ENCODE results near the gene ABCA12. TPM values are rescaled to one million over a fixed set of nuclear protein-coding genes. Genes with fewer than 3 reads are reported as not detected.

ABCA12 gene
- total and polyA plus RNA-seq, 10 of the 15 experiments (the other 5 are each of a cell fraction or from before 2014, with no cell fraction given), result 1.2 to 12.1 (median 6.0) TPM

- no peak for FAIRE-seq
- Histone ChIP-seq H3K4me1 (ENCODE audit: control insufficient read depth, insufficient read depth, low read length) (peaks cover 15% of the 10 kb centered on the region), H2AFZ (ENCODE audit: control insufficient read depth, low read depth, low read length) (no peak overlapping the region), H3K79me2 (ENCODE audit: control insufficient read depth, insufficient read depth, low read length) (no peaks in the 10 kb centered on the region), H3K9ac (ENCODE audit: control insufficient read depth, insufficient read depth, low read length) (no peak overlapping the region), H3K9me3 (replicated peaks; ENCODE audit: control insufficient read depth, insufficient read depth, low read length) (no peaks in the 10 kb centered on the region; the same call in 2 of the 3 replicates), H3K27ac (ENCODE audit: control insufficient read depth, insufficient read depth) (no peak overlapping the region), H4K20me1 (ENCODE audit: control insufficient read depth, insufficient read depth) (no peaks in the 10 kb centered on the region), H3K36me3 (ENCODE audit: control insufficient read depth in 2 of 2, insufficient read depth in 2 of 2, low read length in 1 of 2) (no peaks in the 10 kb centered on the region), H3K27me3 (replicated peaks in 1 of 2; ENCODE audit: control insufficient read depth in 2 of 2, insufficient read depth in 2 of 2, low read length in 1 of 2) (no peaks in the 10 kb centered on the region), H3K4me2 (ENCODE audit: control insufficient read depth, insufficient read depth) (no peak overlapping the region), H3K4me3 (no peak overlapping the region)
- BruUV-seq (replicated peaks), result no TSS peak
- intact Hi-C loops (cut with micrococcal nuclease; ENCODE audit: unreplicated experiment) (loop anchor here (10.0 kb wide), 1 partner anchor 686 kb away; no protein-coding TSS in a partner anchor), in situ Hi-C loops (cut with MboI) (no loop called here)
- DNase-seq (ENCODE audit: low read depth, low spot score), result no peak
- RAD21 ChIA-PET (ENCODE audit: unreplicated experiment), result interaction anchor here (0.7 to 1.8 kb wide), 3 partner anchors 40 to 930 kb away, joined by 3 to 6 read pairs (median 3); no protein-coding TSS in a partner anchor
- SMC1A ChIA-PET (ENCODE audit: uncharacterized antibody, unreplicated experiment), result interaction anchor here (1.5 to 2.3 kb wide), 2 partner anchors 10 to 40 kb away, joined by 4 to 10 read pairs; no protein-coding TSS in a partner anchor
- CTCF ChIA-PET, result interaction anchor here (0.6 to 3.2 kb wide), 5 partner anchors 10 to 1863 kb away, joined by 3 to 15 read pairs (median 4); no protein-coding TSS in a partner anchor
- WGBS (ENCODE audit: insufficient coverage, insufficient replicate concordance, low lambda C conversion rate, missing lambda C conversion rate), result 87% methylated on average over 3 of the region's 3 CpGs
- POLR2A ChIA-PET, result no interaction called here
- ATAC-seq, result no peak
- TF ChIP-seq CHD1 (IDR thresholded peaks at IDR 0.05; ENCODE audit: low read depth, low read length) (no peak), NRF1 (conservative IDR thresholded peaks at IDR 0.05; ENCODE audit: low read depth, low read length) (no peak), HDAC2 (IDR thresholded peaks at IDR 0.05) (no peak), PBX3 (IDR thresholded peaks at IDR 0.05; ENCODE audit: insufficient replicate concordance, low read depth, low read length) (no peak), CBFB (IDR thresholded peaks at IDR 0.05; ENCODE audit: low read depth) (no peak), SIN3A (IDR thresholded peaks at IDR 0.05; ENCODE audit: low read depth, low read length) (no peak), PAX8 (IDR thresholded peaks at IDR 0.05) (no peak), SKIL (IDR thresholded peaks at IDR 0.05; ENCODE audit: low read depth, poor library complexity, severe bottlenecking) (no peak), ZNF592 (IDR thresholded peaks at IDR 0.05) (no peak), ZBTB40 (IDR thresholded peaks at IDR 0.05; ENCODE audit: borderline replicate concordance) (no peak), MEF2B (IDR thresholded peaks at IDR 0.05; ENCODE audit: partially characterized antibody, poor library complexity, severe bottlenecking) (no peak)
Observed at GRCh38 chr2:215000721-215001120, 137.7 kb downstream of the ABCA12 start.
